GM19395 (cell line): ENCODE data around the gene DHRS4L2.

Experiments
- ATAC-seq: cut with Tn5 transposase; IDR thresholded peaks from one replicate; pipeline ENCODE4 v1.9.1; 2021; ENCODE audit warnings: mild to moderate bottlenecking, moderate library complexity; ENCODE audit not compliant: unreplicated experiment

DHRS4L2 gene

DNA sequence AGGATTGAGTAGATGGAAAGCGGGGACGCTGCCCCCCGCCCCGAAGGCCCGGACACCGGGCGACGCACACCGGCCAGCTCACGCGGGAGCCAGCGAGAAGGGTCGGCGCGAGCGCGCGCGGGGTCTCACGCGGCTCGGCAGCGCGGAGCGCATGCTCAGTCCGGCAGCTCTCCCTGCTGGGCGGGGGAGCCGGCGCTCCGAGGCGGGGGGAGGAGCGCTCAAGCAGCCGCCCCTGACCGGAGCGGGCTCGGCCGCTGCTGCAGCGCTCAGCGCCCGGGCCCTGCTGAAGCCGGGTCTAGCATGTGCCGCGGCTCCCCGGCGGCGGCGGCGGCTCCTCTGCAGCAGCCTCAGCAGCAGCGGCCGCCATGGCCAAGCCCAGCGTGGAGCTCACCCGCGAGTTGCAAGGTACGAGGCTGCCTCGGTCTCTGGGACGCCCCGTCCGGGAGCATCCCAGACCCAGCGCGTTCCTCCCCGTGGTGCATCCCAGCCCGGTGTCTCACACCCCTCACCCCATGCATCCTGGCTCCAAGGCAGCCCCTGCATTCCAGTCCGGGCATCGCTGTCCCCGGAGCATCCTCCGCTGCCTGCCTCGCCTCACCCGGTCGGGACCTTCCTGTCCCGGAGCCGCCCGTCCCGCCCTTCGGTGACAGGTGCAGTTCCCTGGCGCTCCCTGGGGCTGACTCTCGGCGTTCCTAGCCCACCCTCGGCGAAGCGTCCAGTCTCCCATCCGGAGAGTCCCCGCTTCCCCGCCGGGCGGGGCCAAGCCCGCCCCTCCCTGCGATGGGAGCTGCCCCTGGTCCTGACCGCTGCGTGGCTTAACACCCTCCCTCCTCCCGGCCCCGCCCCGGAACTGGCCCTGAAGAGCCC lies 63.3 kb downstream of the DHRS4L2 start, which contains the start of gene CARMIL3:
CARMIL3 (plus strand) TSS at position 221 of the 867 bp plus-strand sequence; CDS start at position 366, 145 bp downstream.
- ATAC-seq: peak; percentile 73

DNA sequence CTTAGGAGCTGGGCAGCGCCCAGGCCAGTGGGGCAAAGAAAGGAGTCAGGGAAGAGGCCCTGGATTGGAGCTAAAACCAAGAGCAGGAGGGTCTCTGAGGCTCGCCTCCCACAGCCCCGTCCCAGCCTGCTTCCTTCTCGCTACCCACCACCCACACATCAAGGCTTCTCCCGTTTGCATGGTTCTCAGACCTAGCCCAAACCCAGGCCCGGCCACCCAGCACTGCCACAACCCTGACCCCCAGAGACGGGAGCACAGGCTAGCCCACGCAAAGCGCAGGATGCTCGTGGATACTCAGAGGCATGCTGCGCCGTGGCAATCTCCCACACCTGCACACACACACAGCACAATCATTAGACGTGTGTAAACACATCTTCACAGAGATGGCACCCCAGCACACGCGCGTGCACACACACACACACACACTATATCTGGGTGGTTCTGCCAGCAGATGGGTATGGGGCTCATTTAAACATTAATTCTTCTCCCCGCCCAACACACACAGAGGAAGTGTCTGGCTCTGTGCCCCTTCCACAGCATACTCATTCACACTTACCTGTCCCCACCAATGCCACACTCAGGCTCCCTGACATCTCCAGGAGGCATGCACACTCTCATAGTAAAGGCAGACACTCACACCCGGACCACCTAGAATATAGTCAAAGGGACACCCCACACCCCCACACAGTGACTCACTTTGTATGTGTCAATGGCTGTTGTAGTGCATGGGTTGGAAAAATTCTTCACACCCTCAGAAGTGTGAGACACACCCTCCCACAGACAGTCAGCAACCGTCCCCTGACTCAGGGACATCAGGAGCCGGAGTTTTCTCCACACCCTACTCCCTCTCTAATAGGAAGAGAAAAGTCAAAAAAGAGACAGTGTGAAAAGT lies 64.2 kb downstream of the DHRS4L2 start:
- no peak for ATAC-seq

DNA sequence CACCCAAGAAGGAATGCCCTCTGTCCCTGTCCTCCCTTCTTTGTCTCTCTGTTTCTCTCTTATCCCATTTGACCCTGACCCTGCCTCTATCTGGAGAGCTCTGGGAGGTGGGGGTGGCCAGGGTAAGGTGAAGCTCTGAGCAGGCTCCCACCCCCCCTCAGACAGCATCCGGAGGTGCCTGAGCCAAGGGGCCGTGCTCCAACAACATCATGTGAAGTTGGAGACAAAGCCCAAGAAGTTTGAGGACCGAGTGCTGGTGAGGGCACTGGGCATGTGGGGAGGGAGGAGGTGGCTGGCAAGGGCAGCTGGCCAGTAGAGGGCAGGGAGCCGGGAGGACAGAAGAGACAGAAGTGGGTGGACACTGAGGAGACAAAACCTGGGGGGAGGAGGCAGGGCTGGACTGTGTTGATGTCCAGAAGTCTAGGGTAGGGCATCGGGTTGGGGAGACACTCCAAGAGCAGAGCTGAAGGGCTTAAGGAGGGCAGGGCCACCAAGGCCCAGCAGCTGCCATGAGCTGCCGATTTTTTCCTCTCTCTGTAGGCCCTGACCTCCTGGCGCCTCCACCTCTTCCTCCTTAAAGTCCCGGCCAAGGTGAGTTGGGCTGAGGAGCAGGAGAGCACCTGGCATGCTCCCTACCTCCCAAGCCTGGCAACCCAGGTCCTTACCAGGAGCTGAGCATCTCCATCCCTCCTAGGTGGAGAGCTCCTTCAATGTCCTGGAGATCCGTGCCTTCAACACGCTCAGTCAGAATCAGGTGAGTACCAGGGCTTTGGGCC lies 65.0 kb downstream of the DHRS4L2 start:
- ATAC-seq: no peak

GRCh38 chr14:24054324-24054641 lies 65.6 kb downstream of the DHRS4L2 start:
- no peak for ATAC-seq

- no peak for ATAC-seq
Measured at GRCh38 chr14:24054646-24055045, 65.9 kb downstream of the DHRS4L2 start.
